Ishikawa (cell line): ENCODE data around the gene CDK9.

Source experiments
- CEBPB ChIP-seq: IDR thresholded peaks from 2 replicates; pipeline ENCODE4 v1.6.1; 2012
- CREB1 ChIP-seq: IDR thresholded peaks from 2 replicates; pipeline ENCODE4 v1.6.1; 2012; ENCODE audit warnings: low read depth
- EGR1 ChIP-seq: IDR thresholded peaks from 2 replicates; pipeline ENCODE4 v1.6.1; 2012
- EP300 ChIP-seq: IDR thresholded peaks from 2 replicates; pipeline ENCODE4 v1.6.1; 2012; ENCODE audit warnings: borderline replicate concordance
- FOXM1 ChIP-seq: IDR thresholded peaks from 2 replicates; pipeline ENCODE4 v1.6.1; 2012; ENCODE audit warnings: low read depth, borderline replicate concordance
- MAX ChIP-seq: IDR thresholded peaks from 2 replicates; pipeline ENCODE4 v1.6.1; 2012
- NFIC ChIP-seq: IDR thresholded peaks from 2 replicates; pipeline ENCODE4 v1.6.1; 2012
- RAD21 ChIP-seq: IDR thresholded peaks from 2 replicates; pipeline ENCODE4 v1.6.1; 2012; ENCODE audit warnings: low read depth
- REST ChIP-seq: IDR thresholded peaks from 2 replicates; pipeline ENCODE4 v1.6.1; 2012; ENCODE audit warnings: low read depth, mild to moderate bottlenecking
- TAF1 ChIP-seq: IDR thresholded peaks from 2 replicates; pipeline ENCODE4 v1.6.1; 2012; ENCODE audit warnings: low read depth, mild to moderate bottlenecking
- TCF12 ChIP-seq: IDR thresholded peaks from 2 replicates; pipeline ENCODE4 v1.6.1; 2012; ENCODE audit warnings: low read depth
- TEAD4 ChIP-seq: IDR thresholded peaks from 2 replicates; pipeline ENCODE4 v1.6.1; 2012
- USF1 ChIP-seq: IDR thresholded peaks from 2 replicates; pipeline ENCODE4 v1.6.1; 2012
- YY1 ChIP-seq: IDR thresholded peaks from 2 replicates; pipeline ENCODE4 v1.6.1; 2012; ENCODE audit warnings: low read depth
- ZBTB7A ChIP-seq: IDR thresholded peaks from 2 replicates; pipeline ENCODE4 v1.6.1; 2012; ENCODE audit warnings: low read depth

CDK9 gene

GRCh38 chr9:127778280-127779135 lies 7.3 kb upstream of the CDK9 start, which contains the start of gene SH2D3C:
TSS of gene SH2D3C (minus strand) at chr9:127778666. CDS start at chr9:127778627, 39 bp downstream.
- TF ChIP-seq CEBPB (no peak), FOXM1 (no peak), ZBTB7A (no peak)

- no peak for TF ChIP-seq TCF12
- TF ChIP-seq EGR1 = no peak
- TF ChIP-seq USF1 = no peak
- no peak for TF ChIP-seq TEAD4
- TF ChIP-seq RAD21 = no peak
- no peak for TF ChIP-seq CEBPB
- TF ChIP-seq EP300 = no peak
- TF ChIP-seq MAX = no peak
- TF ChIP-seq NFIC = no peak
- TF ChIP-seq TAF1 = no peak
- no peak for TF ChIP-seq REST
- no peak for TF ChIP-seq ZBTB7A
- no peak for TF ChIP-seq CREB1
- TF ChIP-seq FOXM1 = no peak
- TF ChIP-seq YY1 = no peak
These were observed 6.5 kb upstream of the CDK9 start for GRCh38 chr9:127779136-127779981.

- TF ChIP-seq CEBPB (no peak), REST (no peak)
These were observed 5.5 kb upstream of the CDK9 start for GRCh38 chr9:127780126-127780885.

- TF ChIP-seq TCF12 (no peak), ZBTB7A (no peak), CREB1 (no peak), FOXM1 (no peak), EP300 (no peak)
These were observed 4.0 kb upstream of the CDK9 start for GRCh38 chr9:127781806-127782205.

GRCh38 chr9:127783111-127784008 lies 2.5 kb upstream of the CDK9 start:
- no peak for TF ChIP-seq REST
- no peak for TF ChIP-seq TAF1
- TF ChIP-seq EGR1 = no peak
- no peak for TF ChIP-seq FOXM1
- no peak for TF ChIP-seq USF1
- TF ChIP-seq TEAD4 = no peak
- TF ChIP-seq NFIC = no peak
- no peak for TF ChIP-seq RAD21
- no peak for TF ChIP-seq YY1
- no peak for TF ChIP-seq CREB1
- TF ChIP-seq ZBTB7A = no peak
- TF ChIP-seq CEBPB = no peak
